SH-SY5Y (cell line): ENCODE data around the gene IGF1R.

Experiments
- GATA2 ChIP-seq: IDR thresholded peaks from 2 replicates; pipeline ENCODE4 v1.6.1; 2011; ENCODE audit warnings: mild to moderate bottlenecking, low read depth, low read length
- GATA3 ChIP-seq: IDR thresholded peaks from 2 replicates; pipeline ENCODE4 v1.6.1; 2011; ENCODE audit warnings: low read depth, mild to moderate bottlenecking, low read length, moderate library complexity

Gene IGF1R

DNA sequence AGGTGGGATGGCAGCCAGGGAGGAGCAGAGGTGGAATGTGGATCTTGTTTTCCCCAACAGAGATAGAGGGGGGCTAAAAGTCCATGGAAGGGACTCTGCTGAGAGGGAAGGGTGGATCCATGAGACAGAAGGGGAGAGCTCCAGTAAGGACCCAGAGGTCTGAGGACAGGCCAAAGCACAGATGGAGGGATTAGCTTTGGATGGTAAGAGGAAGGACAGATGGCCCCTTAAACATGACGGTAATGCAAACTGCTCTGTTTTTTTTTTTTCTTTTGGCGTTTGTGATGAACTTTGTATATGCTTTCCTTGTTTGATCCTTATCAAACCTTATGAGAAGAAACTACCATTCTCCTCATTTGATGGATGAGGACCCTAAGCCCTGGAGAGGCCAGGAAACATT lies 96.2 kb downstream of the IGF1R start:
- TF ChIP-seq GATA2 = no peak
- no peak for TF ChIP-seq GATA3

- TF ChIP-seq GATA2 (no peak), GATA3 (no peak)
Measured at GRCh38 chr15:98745179-98745578, 96.8 kb downstream of the IGF1R start.

GRCh38 chr15:98745650-98746374 lies 97.5 kb downstream of the IGF1R start:
- TF ChIP-seq GATA2 (no peak), GATA3 (no peak)

GRCh38 chr15:98746375-98747155 lies 98.2 kb downstream of the IGF1R start:
- no peak for TF ChIP-seq GATA3
- no peak for TF ChIP-seq GATA2

DNA sequence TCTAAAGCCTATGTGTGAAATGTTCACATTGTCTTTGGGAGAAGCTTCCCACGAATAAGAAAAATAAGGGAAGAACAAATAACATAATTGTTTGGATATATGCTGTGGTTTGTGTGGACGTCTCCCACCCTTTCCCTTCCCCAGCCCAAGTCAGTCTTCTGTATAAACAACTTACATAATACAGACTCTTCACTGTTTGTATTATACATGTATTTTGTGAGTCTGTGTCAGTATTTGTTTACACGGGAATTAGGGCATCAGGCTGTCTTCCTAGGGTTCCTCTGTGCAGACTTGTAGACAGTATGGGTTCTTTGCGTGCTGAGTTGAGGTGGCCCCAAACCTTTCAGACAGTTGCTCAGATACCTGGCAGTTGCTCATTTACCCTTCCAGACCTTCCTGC lies 103.4 kb downstream of the IGF1R start:
- TF ChIP-seq GATA2 (no peak), GATA3 (no peak)

- TF ChIP-seq GATA2 = no peak
- TF ChIP-seq GATA3 = no peak
Measured at GRCh38 chr15:98753726-98754656, 105.7 kb downstream of the IGF1R start.

DNA sequence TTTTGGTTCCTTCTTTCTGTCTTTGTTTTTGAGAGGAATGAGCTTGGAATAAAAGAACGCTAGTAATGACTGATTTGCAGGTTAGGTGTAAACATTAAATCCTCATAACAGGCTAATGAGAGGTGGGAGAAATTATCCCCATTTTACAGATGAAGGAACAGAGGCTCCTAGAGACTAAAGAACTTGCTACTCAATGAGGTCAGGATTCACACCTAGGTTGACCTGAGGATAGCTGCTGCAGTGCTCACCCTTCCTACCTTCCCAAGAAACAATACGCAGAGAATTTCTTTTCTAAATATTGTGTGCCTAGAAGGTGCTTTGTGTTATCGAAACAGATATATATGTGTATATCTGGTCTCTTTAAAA lies 106.3 kb downstream of the IGF1R start:
- TF ChIP-seq GATA2 (no peak), GATA3 (no peak)

- TF ChIP-seq GATA3 = no peak
- no peak for TF ChIP-seq GATA2
Measured at GRCh38 chr15:98755138-98755537, 106.8 kb downstream of the IGF1R start.

- TF ChIP-seq GATA2 (no peak), GATA3 (no peak)
Measured at GRCh38 chr15:98755781-98756180, 107.4 kb downstream of the IGF1R start.

GRCh38 chr15:98758224-98758623 lies 109.9 kb downstream of the IGF1R start:
- TF ChIP-seq GATA2 (0 out of 2 replicates have a peak, but pooled peaks have one; percentile 22), GATA3 (no peak)

DNA sequence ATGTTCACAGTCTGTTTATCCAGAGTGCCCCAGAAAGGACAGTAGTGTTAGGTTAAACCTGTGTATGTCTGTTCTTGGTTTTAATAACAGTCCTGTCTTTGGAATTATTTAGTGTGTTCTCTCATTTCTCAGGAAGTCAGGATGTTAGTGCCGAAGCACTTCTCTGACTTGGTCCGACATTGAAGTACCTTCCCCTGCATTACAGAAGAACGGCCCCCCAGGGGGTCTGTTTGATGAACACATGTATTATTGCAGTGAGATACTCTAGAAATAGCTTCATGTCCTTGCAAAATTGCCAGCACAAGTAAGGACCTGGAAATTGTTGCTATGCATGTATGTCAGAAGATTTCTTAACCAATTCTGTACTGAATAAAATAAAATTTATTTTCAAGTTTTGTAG lies 110.9 kb downstream of the IGF1R start:
- TF ChIP-seq GATA2 (no peak), GATA3 (no peak)

GRCh38 chr15:98760112-98760826 lies 111.9 kb downstream of the IGF1R start:
- TF ChIP-seq GATA3 = no peak

DNA sequence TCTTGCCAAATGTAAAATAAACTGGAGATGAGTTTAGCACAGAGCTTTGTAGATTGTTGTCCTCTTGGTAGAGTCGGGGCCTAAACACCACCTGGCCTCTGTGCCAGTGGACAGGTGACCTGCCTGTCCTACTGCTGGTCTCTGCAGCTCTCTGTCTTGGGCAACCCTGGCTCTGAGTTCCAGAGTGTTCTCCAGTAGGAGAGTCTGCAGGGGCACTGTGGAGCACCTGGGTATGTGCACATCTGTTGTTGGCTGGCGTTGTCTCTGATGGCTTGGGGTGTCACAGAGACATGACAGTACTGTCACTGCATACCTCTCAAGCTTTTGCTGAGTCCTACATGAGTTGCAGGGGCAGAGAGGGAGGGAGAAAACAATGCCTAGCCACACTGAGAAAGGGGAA lies 112.6 kb downstream of the IGF1R start:
- TF ChIP-seq GATA3 = no peak
- no peak for TF ChIP-seq GATA2

DNA sequence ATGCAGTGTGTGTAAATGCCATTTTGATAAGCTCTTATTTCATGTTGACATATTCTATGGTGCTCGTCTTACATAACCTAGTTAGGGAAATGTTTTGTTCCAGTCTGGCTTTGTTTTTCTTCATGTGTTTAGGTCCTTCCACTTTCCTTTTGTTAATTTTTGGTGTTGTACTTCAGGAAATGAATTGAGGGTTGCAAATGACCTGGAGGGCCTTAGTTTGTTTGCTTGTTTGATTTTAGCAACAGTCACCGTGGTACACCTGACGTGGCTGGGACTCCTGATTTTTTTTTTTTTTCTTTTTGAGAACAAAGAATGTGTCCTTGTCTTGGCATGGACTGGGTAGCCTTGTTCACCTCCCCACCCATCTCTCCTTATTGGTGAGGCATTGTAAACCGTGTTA lies 114.8 kb downstream of the IGF1R start:
- TF ChIP-seq GATA3 (no peak), GATA2 (no peak)
